ENCODE data around the gene DEPP1.
A peak's percentile ranks its signal among the peaks of the same experiment; 100 is the strongest.
"Not testable (repeated sequence)": the region's sequence is repeated elsewhere in the genome, so short reads cannot be mapped to it uniquely, and the experiment has no call there.

The DEPP1 gene, protein sequence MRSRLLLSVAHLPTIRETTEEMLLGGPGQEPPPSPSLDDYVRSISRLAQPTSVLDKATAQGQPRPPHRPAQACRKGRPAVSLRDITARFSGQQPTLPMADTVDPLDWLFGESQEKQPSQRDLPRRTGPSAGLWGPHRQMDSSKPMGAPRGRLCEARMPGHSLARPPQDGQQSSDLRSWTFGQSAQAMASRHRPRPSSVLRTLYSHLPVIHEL

DNA sequence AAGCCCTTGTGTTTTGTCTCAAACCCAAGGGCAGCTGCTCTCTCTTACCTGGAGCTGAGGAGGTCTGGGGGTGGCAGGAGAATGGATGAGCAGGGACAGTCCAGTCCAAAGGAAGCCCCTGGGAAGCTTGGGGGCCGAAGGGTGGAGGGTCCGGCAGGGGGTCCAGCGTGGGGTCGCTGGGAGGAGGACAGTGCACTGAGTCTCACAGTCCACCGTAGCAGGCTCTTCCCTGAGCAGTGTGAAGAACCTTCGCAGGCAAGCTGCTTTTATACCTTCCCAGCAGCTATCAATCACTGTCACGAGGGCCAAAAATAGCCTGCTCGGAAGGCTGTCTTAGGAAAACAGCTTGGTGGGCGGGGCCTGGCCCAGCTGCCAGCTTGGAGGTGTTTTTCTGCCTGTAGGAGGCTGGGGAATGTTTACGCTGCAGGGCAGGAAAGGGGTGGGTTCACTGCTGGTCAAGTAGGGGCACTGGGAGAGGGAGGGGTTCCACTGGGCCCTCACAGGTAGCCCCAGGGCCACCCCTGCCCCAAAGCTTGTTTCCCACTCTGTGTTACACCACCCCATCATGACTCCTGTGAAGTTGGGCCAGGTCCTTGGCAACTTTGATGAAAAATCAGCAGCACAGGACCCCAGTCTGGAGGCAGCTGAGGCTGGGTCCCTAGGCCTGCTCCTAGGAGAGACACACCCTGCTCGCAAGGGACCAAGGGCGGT, at the start of gene DEPP1:
Gene DEPP1 (minus strand): TSS at position 240 of the 711 bp plus-strand sequence. CDS start 779 bp downstream, outside the sequence.
- peak; percentile 93 for DNase-seq

GRCh38 chr10:45023426-45023825, 44.8 kb upstream of the DEPP1 start:
- DNase-seq: no peak

- DNase-seq: no peak
Observed at GRCh38 chr10:45015590-45015989, 37.0 kb upstream of the DEPP1 start.

DNA sequence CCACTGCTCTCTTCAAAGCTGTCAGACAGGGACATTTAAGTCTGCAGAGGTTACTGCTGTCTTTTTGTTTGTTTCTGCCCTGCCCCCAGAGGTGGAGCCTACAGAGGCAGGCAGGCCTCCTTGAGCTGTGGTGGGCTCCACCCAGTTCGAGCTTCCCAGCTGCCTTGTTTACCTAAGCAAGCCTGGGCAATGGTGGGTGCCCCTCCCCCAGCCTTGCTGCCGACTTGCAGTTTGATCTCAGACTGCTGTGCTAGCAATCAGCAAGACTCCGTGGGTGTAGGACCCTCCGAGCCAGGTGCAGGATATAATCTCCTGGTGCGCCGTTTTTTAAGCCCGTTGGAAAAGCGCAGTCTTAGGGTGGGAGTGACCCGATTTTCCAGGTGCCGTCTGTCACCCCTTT, 35.9 kb upstream of the DEPP1 start:
- not testable (repeated sequence) for DNase-seq

DNA sequence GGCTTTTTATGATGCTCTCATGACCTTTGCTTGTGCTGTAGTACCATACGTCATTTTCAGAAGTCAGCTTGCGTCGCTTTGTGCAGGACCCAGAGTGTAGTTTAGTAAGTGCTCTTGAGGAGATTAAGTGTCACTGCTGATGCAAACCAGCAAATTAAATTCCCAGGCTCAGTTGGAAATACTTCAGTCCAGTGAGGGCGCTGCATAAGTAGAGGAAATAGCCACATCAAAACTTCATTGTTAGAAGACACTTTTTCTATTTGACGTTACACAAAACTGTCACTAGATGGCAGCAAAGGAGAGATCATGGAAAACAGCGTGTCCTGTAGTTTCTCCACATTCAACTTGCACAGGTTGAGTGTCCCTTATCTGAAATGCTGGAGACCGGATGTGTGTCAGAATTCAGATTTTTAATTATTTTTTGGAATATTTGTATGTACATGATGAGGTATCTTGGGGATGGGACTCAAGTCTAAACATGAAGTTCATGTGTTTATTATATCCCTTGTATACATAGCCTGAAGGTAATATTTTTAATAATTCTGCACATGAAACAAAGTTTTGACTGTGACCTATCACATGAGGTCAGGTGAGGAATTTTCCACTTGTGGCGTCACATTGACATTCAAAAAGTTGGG, 30.0 kb upstream of the DEPP1 start:
- peak; percentile 91 for DNase-seq

- DNase-seq: no peak
Observed at GRCh38 chr10:45006276-45007030, 27.8 kb upstream of the DEPP1 start.

DNA sequence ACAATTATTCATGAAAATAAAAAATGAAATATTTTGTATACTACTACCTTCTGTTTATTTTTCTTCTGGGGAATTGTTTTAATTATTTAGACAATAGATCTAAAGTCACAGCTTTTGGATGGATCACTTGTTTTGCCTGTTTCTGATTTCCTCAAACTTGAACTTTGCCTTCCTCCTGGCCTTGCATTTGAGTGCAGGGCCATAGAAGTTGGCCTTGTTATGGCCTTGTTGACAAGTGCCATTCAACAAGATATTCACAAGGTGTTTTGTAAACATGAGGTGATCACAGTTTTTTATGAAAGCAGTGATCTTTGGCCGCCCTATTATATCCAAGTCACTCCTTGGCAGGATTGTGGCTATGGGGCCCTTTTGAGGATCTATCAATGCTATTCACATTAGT, 26.7 kb upstream of the DEPP1 start:
- no peak for DNase-seq

DNA sequence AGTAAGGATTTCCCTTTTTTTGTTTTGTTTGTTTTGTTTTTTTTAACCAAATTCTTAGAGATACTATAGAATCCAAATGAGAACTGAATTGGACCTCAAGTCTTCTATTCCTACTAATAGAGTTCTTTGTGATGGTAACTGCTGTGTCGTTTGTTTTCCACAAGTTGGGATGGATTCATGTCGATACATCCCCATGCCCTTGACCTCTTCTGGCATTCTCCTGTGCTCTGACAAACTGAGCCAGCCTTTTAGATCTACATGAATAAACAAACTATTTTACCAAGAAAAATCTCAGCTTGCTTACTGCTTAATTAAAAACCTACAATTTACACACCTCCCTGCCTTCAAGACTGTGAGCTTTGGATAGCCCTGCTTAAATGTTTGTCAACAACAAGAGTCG, 26.1 kb upstream of the DEPP1 start:
- no peak for DNase-seq

GRCh38 chr10:45003432-45004000, 24.9 kb upstream of the DEPP1 start:
- no peak for DNase-seq

DNA sequence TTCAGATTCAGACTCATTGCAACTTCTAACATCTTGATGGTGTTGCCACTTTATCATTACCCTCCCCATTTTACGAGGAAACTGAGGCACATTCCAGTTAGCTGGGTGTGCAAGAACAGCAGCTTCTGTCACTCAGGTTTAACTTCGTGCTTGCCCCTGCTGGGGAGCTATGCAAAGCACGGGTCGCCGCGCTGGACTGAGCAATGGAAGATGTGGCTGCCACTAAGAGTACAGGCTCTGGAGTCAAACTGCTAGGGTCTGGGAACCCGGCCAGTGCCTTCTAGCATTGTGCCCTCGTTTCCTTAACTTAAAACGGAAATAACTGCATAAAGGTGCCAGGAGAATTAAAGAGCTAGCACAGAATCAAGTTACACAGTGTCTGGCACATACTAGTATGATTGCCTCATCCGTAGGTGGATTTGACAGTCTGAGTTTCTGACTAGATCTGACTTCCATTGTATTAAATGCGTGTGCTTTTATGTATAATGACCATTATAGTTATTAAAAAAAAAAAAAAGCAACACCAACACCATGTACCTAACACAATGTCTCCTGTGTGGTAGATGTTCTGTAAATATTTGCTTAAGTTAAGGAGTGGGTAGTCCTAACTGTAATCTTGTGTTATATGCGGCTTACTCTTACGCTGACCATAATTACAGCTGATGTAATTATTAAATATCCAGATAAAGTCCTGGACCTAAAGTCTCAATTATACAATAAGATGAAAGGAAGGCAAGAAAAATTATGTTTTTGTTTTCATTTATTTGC, 23.0 kb upstream of the DEPP1 start:
- peak; percentile 59 for DNase-seq

GRCh38 chr10:45000752-45001380, 22.3 kb upstream of the DEPP1 start, which contains the start of gene ZNF22:
TSS of gene ZNF22 (plus strand) at chr10:45000923. CDS start at chr10:45003369, 2,446 bp downstream.
- peak; percentile 12 for DNase-seq

DNA sequence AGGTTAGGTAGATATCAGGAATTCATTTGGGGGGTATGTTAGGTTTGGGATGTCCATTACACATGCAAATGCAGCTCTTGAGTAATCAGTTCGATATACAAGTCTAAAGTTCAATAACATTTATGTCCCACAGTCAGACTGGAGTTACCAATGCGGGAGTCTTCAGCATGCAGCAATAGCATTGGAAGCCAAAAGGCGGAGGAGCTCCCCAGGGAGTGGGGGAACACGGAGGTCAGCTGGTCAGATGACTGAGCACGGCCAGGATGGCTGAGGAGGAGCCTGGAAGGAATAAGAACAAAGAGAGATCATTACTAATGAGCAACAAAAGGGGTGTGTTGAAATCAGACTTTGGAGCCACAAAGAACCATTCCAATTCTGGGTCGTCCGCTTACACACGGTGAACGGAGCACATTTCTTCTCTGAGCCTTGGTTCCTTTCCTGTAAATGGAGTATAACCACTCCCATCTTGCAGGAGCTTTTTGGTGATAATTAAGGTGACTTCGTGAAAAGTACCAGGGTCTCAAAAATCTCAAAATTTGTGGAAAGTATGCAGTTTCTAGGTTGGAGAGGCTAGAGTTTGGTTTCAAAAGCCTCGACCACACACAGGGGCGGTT, 21.6 kb upstream of the DEPP1 start:
- DNase-seq: no peak

GRCh38 chr10:44998146-44998631, 19.6 kb upstream of the DEPP1 start:
- no peak for DNase-seq

- no peak for DNase-seq
Observed at GRCh38 chr10:44997105-44997748, 18.6 kb upstream of the DEPP1 start.

- no peak for DNase-seq
Observed at GRCh38 chr10:44995914-44996669, 17.5 kb upstream of the DEPP1 start.

DNA sequence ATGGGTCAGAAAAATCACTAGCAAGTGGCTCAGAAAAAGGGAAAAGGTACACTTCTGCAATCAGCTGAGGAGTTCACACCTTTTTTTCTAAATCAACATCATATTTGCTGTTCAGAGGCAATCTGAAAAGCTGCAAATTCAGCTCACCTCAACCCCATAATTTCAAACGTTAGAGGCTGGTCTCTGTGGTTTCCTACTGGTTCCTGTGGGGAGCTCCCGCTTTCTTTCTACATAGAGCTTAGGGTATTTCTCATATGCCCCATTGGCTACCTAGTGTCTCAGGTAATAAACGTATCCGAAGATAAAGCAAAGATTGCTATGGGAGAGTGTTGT, 16.9 kb upstream of the DEPP1 start:
- DNase-seq: no peak

DNA sequence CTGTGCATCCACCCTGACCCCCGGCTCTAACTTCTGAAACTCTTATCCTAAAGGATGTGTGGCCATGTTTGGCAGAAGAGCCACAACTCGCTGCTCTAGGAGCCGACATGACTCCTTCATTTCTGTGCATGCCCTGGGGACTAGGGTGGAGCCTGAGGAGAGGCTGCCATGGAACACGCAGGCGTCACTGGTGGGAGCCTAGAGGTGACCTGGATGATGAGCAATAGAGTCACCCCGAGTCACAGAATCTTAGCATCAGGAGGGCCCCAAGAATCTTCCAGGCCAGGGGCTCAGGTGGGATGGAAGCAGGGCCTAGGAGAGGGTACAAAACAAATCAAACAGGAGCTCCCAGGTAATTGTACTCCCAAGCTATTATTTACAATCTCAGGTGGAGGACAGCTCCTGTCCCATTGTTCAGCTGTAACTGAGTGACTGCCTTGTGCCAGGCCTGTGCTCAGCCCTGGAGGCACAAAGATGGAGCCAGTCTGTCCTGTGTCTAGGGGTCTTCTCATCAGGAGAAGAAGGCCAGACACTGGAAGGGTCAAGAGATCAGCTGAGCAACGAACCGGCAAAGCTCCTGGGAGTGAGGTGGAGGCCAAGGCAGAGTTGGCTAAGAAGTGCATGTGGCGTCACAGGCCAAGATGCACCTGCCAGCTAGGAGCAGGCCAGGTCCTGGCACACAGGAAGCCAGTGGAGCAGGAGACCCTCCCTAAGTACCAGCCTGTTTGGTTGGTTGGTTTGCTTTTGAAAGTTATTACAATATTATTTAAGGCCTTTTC, 16.3 kb upstream of the DEPP1 start:
- no peak for DNase-seq

GRCh38 chr10:44993922-44994751, 15.5 kb upstream of the DEPP1 start:
- no peak for DNase-seq
